OCI-LY1 (cell line): ENCODE data around the gene TPH2.

Experiments used
- H2AFZ ChIP-seq: fragments of 200-600 bp; sonication (generic), shearing (Covaris generic); 2 replicates; pipeline ENCODE4 v1.6.0; 2014; ENCODE audit warnings: antibody characterized with exemption, mild to moderate bottlenecking, low read length
- H3F3A ChIP-seq: fragments of 200-600 bp; sonication (generic), shearing (Covaris generic); 2 replicates; pipeline ENCODE4 v1.6.0; 2014; ENCODE audit warnings: mild to moderate bottlenecking, antibody characterized with exemption, low read length, moderate library complexity; ENCODE audit not compliant: insufficient read depth
- H3K27ac ChIP-seq: fragments of 200-600 bp; sonication (generic); 2 replicates; pipeline ENCODE4 v1.5.1; 2014; ENCODE audit warnings: low read length, mixed run types, mild to moderate bottlenecking, low read depth; ENCODE audit not compliant: poor library complexity, severe bottlenecking
- H3K27me3 ChIP-seq: fragments of 200-600 bp; sonication (generic); 2 replicates; pipeline ENCODE4 v1.6.0; 2014; ENCODE audit warnings: antibody characterized with exemption, mild to moderate bottlenecking, low read length, moderate library complexity; ENCODE audit not compliant: insufficient read depth
- H3K36me3 ChIP-seq: fragments of 200-600 bp; sonication (generic); 2 replicates; pipeline ENCODE4 v1.6.1; 2014; ENCODE audit warnings: mild to moderate bottlenecking, antibody characterized with exemption, low read length, moderate library complexity, mixed read lengths; ENCODE audit not compliant: insufficient read depth
- H3K4me1 ChIP-seq: fragments of 200-600 bp; sonication (generic); 2 replicates; pipeline ENCODE4 v1.5.1; 2014; ENCODE audit warnings: mild to moderate bottlenecking, low read length, moderate library complexity; ENCODE audit not compliant: insufficient read depth, severe bottlenecking
- H3K4me2 ChIP-seq: fragments of 200-600 bp; sonication (generic), shearing (Covaris generic); 2 replicates; pipeline ENCODE4 v1.6.1; 2014; ENCODE audit warnings: low read length
- H3K4me3 ChIP-seq: fragments of 200-600 bp; sonication (generic); 2 replicates; pipeline ENCODE4 v1.5.1; 2014; ENCODE audit warnings: low read length, low read depth, mild to moderate bottlenecking, mixed read lengths; ENCODE audit not compliant: poor library complexity, severe bottlenecking
- H3K79me2 ChIP-seq: fragments of 200-600 bp; shearing (Covaris generic); 2 replicates; pipeline ENCODE4 v1.6.1; 2016; ENCODE audit warnings: mixed run types, low read length, mixed read lengths; ENCODE audit not compliant: insufficient read depth
- H3K9ac ChIP-seq: fragments of 200-600 bp; sonication (generic), shearing (Covaris generic); 2 replicates; pipeline ENCODE4 v1.6.1; 2014; ENCODE audit warnings: mild to moderate bottlenecking, low read length, mixed read lengths
- H3K9me2 ChIP-seq: fragments of 200-600 bp; sonication (generic), shearing (Covaris generic); 2 replicates; pipeline ENCODE4 v1.6.1; 2014; ENCODE audit warnings: low read depth, mild to moderate bottlenecking, low read length, mixed read lengths
- H3K9me3 ChIP-seq: fragments of 200-600 bp; shearing (Covaris generic); 2 replicates; pipeline ENCODE4 v1.6.1; 2014; ENCODE audit warnings: low read length, mixed read lengths
- H4K20me1 ChIP-seq: fragments of 200-600 bp; sonication (generic), shearing (Covaris generic); 2 replicates; pipeline ENCODE4 v1.6.0; 2016; ENCODE audit warnings: mild to moderate bottlenecking, low read length; ENCODE audit not compliant: insufficient read depth
- EZH2 ChIP-seq: fragments of 200-600 bp; sonication (generic), shearing (Covaris generic); IDR thresholded peaks from 2 replicates; pipeline ENCODE4 v1.8.0; 2017; ENCODE audit warnings: borderline replicate concordance, mixed run types, mild to moderate bottlenecking, antibody characterized with exemption, low read length, moderate library complexity, mixed read lengths
- TF ChIP-seq, protein P1 (sequence below): fragments of 200-600 bp; sonication (generic), shearing (Covaris generic); IDR thresholded peaks from 2 replicates; pipeline ENCODE4 v1.5.1; 2017; ENCODE audit warnings: mild to moderate bottlenecking, antibody characterized with exemption, low read length, moderate library complexity, mixed read lengths

Gene TPH2

DNA sequence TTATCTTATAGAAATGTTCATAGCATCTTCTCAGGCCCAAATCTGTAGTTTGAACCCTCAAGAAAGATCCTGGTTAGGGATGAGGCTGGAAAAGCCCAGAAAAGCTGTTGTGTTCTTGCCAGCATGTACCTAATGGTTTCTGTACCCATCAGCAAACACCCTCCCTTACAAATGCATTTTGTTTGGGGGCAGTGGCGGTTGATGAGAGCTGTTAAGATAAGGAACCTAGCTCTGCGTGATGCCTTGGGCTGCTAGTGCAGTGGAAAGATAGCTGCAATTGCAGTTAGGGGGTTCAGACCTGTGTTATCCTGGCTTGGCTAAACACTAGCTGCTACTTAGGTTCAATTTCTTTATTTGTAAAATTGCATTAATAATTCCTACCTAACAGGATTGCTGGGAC is 3.6 kb downstream of the TPH2 start:
- Histone ChIP-seq H3K4me3 (no peak overlapping the region), H3K27me3 (no peaks in the 10 kb centered on the region), H3K36me3 (no peaks in the 10 kb centered on the region), H4K20me1 (no peaks in the 10 kb centered on the region), H3K9me2 (no peaks in the 10 kb centered on the region), H3K9ac (no peak overlapping the region), H3K4me2 (no peak overlapping the region), H3F3A (no peaks in the 10 kb centered on the region), H2AFZ (no peak overlapping the region), H3K79me2 (no peaks in the 10 kb centered on the region), H3K4me1 (no peaks in the 10 kb centered on the region), H3K9me3 (no peaks in the 10 kb centered on the region), H3K27ac (no peak overlapping the region)
- TF ChIP-seq, protein P1, sequence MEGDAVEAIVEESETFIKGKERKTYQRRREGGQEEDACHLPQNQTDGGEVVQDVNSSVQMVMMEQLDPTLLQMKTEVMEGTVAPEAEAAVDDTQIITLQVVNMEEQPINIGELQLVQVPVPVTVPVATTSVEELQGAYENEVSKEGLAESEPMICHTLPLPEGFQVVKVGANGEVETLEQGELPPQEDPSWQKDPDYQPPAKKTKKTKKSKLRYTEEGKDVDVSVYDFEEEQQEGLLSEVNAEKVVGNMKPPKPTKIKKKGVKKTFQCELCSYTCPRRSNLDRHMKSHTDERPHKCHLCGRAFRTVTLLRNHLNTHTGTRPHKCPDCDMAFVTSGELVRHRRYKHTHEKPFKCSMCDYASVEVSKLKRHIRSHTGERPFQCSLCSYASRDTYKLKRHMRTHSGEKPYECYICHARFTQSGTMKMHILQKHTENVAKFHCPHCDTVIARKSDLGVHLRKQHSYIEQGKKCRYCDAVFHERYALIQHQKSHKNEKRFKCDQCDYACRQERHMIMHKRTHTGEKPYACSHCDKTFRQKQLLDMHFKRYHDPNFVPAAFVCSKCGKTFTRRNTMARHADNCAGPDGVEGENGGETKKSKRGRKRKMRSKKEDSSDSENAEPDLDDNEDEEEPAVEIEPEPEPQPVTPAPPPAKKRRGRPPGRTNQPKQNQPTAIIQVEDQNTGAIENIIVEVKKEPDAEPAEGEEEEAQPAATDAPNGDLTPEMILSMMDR, result no peak
- TF ChIP-seq EZH2, result no peak

DNA sequence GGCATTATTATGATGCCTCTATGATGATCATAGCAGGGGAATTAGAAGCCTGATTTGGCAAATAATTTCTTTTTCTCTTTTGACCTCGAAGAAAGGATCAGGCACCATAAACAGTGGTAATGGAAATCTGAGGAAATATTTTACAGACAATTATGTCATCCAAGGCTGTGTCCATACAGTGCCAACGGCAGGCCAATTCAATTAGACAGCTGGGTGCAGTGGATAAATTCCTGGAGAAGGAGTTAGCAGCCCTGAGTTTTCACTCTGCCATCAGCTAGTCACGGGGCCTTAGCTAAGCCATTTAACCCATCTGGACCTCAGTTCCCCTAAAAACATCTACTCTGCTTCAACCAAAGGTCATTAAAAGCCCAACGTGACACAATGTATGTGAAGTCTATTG is 4.1 kb downstream of the TPH2 start:
- no peak overlapping the region for H3K4me2 ChIP-seq
- no peak overlapping the region for H2AFZ ChIP-seq
- no peaks in the 10 kb centered on the region for H3K36me3 ChIP-seq
- H3F3A ChIP-seq, result no peaks in the 10 kb centered on the region
- TF ChIP-seq EZH2, result no peak
- TF ChIP-seq, protein P1, result no peak
- H3K9me2 ChIP-seq, result no peaks in the 10 kb centered on the region
- H3K4me1 ChIP-seq, result no peaks in the 10 kb centered on the region
- no peak overlapping the region for H3K27ac ChIP-seq
- no peak overlapping the region for H3K4me3 ChIP-seq
- no peaks in the 10 kb centered on the region for H3K79me2 ChIP-seq
- no peak overlapping the region for H3K9ac ChIP-seq
- H3K9me3 ChIP-seq, result no peaks in the 10 kb centered on the region
- no peaks in the 10 kb centered on the region for H4K20me1 ChIP-seq
- no peaks in the 10 kb centered on the region for H3K27me3 ChIP-seq

DNA sequence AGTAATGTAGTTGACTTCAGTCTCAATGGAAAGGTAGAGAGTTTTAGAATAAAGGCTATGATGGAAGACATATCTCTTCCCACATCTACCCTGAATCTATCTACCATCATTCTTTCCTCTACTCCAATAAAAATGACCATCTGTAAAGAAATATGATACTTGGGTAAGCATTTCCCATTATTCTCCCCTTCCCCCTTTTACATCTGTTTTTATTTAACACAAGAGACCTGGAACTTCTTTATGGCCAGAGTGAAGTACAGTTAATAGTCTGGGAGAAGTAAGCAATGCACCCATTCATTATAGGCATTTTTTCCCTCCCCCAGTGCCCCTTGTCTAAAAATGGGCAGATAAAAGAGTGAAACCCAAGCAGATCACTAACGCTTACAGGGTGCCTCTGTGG is 6.5 kb downstream of the TPH2 start:
- Histone ChIP-seq H2AFZ (no peak overlapping the region), H3K27me3 (no peaks in the 10 kb centered on the region)

More for the DNA sequence above, 6.5 kb downstream of the TPH2 start:
- Histone ChIP-seq H3F3A (no peaks in the 10 kb centered on the region), H3K4me2 (no peak overlapping the region), H3K36me3 (no peaks in the 10 kb centered on the region), H3K9me3 (no peaks in the 10 kb centered on the region), H3K4me3 (no peak overlapping the region), H4K20me1 (no peaks in the 10 kb centered on the region), H3K9ac (no peak overlapping the region), H3K9me2 (no peaks in the 10 kb centered on the region), H3K79me2 (no peaks in the 10 kb centered on the region), H3K4me1 (no peaks in the 10 kb centered on the region), H3K27ac (no peak overlapping the region)
- TF ChIP-seq, protein P1, result no peak
- no peak for TF ChIP-seq EZH2
